ENCODE measurements around the gene BIN1. TPM values are rescaled to one million over a fixed set of nuclear protein-coding genes. Genes with fewer than 3 reads are reported as not detected.

BIN1 gene
- total RNA-seq, 1 donor from 2014 or later: 182 TPM

DNA sequence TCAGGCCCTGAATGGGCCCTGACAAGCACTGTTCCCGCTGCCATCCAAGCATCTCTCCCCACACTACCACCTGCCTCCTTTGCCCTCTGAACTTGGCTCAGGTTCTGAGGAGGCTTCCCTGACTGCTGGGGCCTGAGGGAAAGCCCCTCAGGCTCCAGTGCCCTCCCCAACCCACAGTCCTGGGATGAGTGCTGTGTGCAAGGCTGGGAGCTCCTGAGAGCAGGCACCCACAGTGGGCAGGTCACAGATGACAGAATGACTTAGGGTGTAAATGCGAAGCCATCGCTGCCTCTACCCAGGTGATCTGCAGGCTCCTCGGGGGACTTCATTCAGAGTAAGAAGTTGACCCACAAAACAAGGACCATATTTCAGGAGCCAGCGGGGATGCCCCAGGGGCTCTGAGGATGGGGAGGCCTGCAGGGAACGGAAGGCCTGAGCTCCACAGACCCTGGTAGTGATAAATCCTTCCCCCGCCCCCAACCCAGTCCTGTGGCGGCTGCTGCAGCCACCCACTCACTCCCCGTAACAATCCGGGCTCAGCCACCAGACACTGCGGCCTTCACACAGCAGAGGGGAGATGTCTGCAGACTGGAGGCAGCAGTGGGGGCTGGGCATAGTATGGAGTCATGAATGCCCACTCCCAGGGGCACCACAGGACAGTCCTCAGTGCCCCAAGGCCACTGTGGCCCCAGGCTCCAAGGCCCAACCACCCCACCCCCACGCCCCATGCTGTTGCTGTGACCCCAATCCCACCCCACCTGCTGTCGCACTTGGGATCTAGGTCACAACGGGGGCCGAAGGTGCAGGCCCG is 8.9 kb downstream of the BIN1 start:
- no peaks in the 10 kb centered on the region for H3K9me3 Mint-ChIP-seq (ENCODE audit: unreplicated experiment)
- H3K4me1 Mint-ChIP-seq (ENCODE audit: unreplicated experiment): peaks cover 48% of the 10 kb centered on the region
- H3K4me3 Mint-ChIP-seq (ENCODE audit: unreplicated experiment): no peak overlapping the region
- peaks cover 14% of the 10 kb centered on the region for H3K27me3 Mint-ChIP-seq (ENCODE audit: unreplicated experiment)
- TF ChIP-seq, protein P1, sequence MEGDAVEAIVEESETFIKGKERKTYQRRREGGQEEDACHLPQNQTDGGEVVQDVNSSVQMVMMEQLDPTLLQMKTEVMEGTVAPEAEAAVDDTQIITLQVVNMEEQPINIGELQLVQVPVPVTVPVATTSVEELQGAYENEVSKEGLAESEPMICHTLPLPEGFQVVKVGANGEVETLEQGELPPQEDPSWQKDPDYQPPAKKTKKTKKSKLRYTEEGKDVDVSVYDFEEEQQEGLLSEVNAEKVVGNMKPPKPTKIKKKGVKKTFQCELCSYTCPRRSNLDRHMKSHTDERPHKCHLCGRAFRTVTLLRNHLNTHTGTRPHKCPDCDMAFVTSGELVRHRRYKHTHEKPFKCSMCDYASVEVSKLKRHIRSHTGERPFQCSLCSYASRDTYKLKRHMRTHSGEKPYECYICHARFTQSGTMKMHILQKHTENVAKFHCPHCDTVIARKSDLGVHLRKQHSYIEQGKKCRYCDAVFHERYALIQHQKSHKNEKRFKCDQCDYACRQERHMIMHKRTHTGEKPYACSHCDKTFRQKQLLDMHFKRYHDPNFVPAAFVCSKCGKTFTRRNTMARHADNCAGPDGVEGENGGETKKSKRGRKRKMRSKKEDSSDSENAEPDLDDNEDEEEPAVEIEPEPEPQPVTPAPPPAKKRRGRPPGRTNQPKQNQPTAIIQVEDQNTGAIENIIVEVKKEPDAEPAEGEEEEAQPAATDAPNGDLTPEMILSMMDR (IDR thresholded peaks at IDR 0.05; ENCODE audit: unreplicated experiment): no peak
- H3K36me3 Mint-ChIP-seq (ENCODE audit: low read depth, unreplicated experiment): peaks cover 8% of the 10 kb centered on the region
- H3K27ac Mint-ChIP-seq (ENCODE audit: unreplicated experiment): no peak overlapping the region
- no peak for DNase-seq (ENCODE audit: low spot score)

DNA sequence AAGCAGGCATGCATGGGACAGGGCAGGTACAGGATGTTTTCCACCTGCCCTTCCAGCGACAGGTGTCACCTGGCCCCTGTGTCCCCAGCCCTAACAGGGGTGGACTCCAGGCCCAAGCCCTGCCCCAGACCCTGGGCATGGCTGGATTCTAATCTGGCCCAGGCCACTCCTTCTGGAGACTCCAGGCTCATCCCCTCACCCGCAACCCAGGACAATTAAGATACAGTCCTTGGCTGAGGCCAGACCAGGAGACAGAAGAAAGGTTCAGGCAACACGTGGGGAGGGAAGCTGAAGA is 9.5 kb downstream of the BIN1 start:
- TF ChIP-seq, protein P1 (IDR thresholded peaks at IDR 0.05; ENCODE audit: unreplicated experiment): no peak
- peaks cover 8% of the 10 kb centered on the region for H3K36me3 Mint-ChIP-seq (ENCODE audit: low read depth, unreplicated experiment)
- no peak for DNase-seq (ENCODE audit: low spot score)
- no peak overlapping the region for H3K27ac Mint-ChIP-seq (ENCODE audit: unreplicated experiment)
- no peaks in the 10 kb centered on the region for H3K9me3 Mint-ChIP-seq (ENCODE audit: unreplicated experiment)
- peaks cover 43% of the 10 kb centered on the region for H3K4me1 Mint-ChIP-seq (ENCODE audit: unreplicated experiment)
- H3K27me3 Mint-ChIP-seq (ENCODE audit: unreplicated experiment): peaks cover 10% of the 10 kb centered on the region
- H3K4me3 Mint-ChIP-seq (ENCODE audit: unreplicated experiment): no peak overlapping the region

DNA sequence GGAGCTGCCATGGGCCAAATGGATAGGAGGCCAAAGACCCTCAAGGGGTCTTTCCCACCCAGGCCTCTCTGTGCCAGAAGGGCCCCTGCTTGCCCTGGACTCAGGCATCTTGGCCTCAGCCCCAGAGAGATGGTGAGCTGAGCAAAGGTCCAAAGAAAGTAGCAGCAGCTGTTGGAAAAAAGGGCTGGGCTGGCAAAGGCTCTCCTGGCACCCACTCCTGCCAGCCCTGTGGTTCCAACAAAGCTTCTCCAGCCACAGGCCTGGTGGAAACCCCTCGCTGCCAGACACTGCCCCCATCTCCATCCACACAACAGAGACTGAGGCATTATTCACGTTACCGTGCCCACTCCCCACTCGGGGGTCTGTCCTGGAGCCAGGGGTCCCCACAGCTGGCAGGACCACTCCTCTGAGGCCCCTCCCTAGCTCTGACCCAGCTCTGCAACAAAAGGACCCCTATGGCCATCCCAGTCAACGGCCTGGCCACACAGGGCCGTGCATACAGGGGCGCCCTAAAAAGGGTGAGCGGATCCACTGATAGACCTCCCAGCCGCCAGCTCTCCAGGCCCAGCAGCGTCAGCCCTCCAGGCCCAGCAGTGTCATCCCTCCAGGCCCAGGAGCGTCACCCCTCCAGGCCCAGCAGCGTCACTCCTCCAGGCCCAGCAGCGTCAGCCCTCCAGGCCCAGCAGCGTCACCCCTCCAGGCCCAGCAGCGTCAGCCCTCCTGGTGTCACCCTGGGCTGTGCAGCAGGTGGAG is 10.1 kb downstream of the BIN1 start:
- no peak overlapping the region for H3K27ac Mint-ChIP-seq (ENCODE audit: unreplicated experiment)
- H3K4me3 Mint-ChIP-seq (ENCODE audit: unreplicated experiment): no peak overlapping the region
- peaks cover 9% of the 10 kb centered on the region for H3K27me3 Mint-ChIP-seq (ENCODE audit: unreplicated experiment)
- DNase-seq (ENCODE audit: low spot score): no peak
- H3K4me1 Mint-ChIP-seq (ENCODE audit: unreplicated experiment): peaks cover 41% of the 10 kb centered on the region
- peaks cover 8% of the 10 kb centered on the region for H3K36me3 Mint-ChIP-seq (ENCODE audit: low read depth, unreplicated experiment)
- no peaks in the 10 kb centered on the region for H3K9me3 Mint-ChIP-seq (ENCODE audit: unreplicated experiment)
- TF ChIP-seq, protein P1 (IDR thresholded peaks at IDR 0.05; ENCODE audit: unreplicated experiment): no peak

DNA sequence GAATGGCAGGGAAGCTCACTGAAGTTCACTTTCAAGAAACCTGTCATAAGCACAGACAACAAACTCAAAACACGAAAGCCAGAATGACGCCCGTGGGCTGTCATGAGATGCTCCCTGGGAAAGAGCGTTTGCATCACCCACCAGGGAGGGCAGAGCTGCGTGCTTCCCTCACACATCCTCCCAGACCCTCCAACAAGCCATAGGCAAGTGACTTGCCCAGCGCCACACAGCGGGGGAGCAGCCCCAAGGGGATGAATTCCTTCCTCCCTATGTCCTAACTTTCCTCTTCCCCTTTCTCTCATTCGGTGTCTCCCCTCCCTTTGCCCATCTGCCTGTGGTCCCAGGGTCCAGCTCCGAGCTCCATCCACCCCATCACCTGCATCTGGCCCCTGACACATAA is 10.7 kb downstream of the BIN1 start:
- Mint-ChIP-seq H3K36me3 (ENCODE audit: low read depth, unreplicated experiment) (peaks cover 8% of the 10 kb centered on the region), H3K27ac (ENCODE audit: unreplicated experiment) (no peak overlapping the region), H3K4me3 (ENCODE audit: unreplicated experiment) (no peak overlapping the region), H3K9me3 (ENCODE audit: unreplicated experiment) (no peaks in the 10 kb centered on the region), H3K4me1 (ENCODE audit: unreplicated experiment) (peaks cover 39% of the 10 kb centered on the region), H3K27me3 (ENCODE audit: unreplicated experiment) (peaks cover 9% of the 10 kb centered on the region)
- TF ChIP-seq, protein P1 (IDR thresholded peaks at IDR 0.05; ENCODE audit: unreplicated experiment): no peak
- no peak for DNase-seq (ENCODE audit: low spot score)

DNA sequence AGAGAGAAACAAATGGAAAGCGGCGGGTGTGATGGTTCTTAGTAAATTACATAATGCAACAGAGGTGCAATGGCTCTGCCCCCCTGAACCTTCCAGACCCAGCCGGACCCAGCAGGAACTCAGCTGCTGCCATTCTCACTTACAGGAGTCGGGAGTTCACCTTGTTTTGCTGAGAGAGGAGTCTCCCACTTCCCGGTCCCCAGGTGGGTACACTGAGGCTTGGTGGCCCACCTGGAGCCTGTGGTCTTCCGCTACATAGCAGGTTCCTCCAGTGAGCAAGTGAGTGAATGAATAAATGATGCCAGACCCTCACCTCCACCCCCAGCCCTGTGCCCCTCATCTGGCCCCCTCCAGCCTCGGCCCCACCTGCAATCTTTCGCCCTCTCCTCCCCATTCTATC is 11.2 kb downstream of the BIN1 start:
- TF ChIP-seq, protein P1 (IDR thresholded peaks at IDR 0.05; ENCODE audit: unreplicated experiment): no peak
- DNase-seq (ENCODE audit: low spot score): no peak
- no peak overlapping the region for H3K27ac Mint-ChIP-seq (ENCODE audit: unreplicated experiment)
- peaks cover 10% of the 10 kb centered on the region for H3K36me3 Mint-ChIP-seq (ENCODE audit: low read depth, unreplicated experiment)
- H3K27me3 Mint-ChIP-seq (ENCODE audit: unreplicated experiment): peaks cover 9% of the 10 kb centered on the region
- H3K4me3 Mint-ChIP-seq (ENCODE audit: unreplicated experiment): no peak overlapping the region
- H3K4me1 Mint-ChIP-seq (ENCODE audit: unreplicated experiment): peaks cover 35% of the 10 kb centered on the region
- H3K9me3 Mint-ChIP-seq (ENCODE audit: unreplicated experiment): no peaks in the 10 kb centered on the region
